Measurements from ENCODE around the gene E2F6. TPM values are rescaled to one million over a fixed set of nuclear protein-coding genes. Genes with fewer than 3 reads are reported as not detected.

The E2F6 gene
- total RNA-seq, 1 donor from 2014 or later: 23.1 TPM

DNA sequence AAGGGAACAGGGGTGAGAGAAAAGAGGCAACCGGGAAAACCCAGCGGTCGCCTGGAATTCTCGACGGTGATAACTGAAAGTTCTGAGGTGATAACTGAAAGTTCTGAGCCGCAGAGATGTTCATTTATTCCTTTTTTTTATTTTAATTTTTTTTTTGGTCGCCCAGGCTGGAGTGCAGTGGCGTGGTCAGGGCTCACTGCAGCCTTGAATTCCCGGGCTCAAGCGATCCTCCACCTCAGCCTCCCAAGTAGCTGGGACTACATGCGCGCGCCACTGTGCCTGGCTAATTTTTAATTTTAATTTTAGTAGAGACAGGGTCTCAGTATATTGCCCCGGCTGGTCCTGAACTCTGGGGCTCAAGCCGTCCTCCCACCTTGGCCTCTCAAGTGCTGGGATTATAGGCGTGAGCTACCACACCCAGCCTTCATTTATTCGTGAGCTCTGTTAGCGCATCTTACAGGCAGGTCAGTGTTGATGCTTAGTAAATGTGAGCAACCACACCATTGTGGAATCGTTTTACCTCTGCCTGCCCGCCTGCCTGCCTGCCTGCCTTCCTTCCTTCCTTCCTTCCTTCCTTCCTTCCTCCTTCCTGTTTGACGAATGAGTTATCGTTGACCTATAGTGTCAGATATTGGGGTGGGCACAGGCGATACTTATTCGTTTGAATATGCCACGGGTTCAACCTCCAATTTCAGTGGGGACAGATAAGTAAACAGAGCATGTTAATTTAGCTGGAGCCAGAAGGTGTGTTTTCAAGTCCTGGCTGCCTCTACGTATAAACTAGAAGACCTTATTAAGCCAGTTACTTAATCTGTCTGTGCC, 557 bp upstream of the E2F6 start:
- H3K27me3 Mint-ChIP-seq (ENCODE audit: low read depth): peaks cover 2% of the 10 kb centered on the region
- TF ChIP-seq, protein P1, sequence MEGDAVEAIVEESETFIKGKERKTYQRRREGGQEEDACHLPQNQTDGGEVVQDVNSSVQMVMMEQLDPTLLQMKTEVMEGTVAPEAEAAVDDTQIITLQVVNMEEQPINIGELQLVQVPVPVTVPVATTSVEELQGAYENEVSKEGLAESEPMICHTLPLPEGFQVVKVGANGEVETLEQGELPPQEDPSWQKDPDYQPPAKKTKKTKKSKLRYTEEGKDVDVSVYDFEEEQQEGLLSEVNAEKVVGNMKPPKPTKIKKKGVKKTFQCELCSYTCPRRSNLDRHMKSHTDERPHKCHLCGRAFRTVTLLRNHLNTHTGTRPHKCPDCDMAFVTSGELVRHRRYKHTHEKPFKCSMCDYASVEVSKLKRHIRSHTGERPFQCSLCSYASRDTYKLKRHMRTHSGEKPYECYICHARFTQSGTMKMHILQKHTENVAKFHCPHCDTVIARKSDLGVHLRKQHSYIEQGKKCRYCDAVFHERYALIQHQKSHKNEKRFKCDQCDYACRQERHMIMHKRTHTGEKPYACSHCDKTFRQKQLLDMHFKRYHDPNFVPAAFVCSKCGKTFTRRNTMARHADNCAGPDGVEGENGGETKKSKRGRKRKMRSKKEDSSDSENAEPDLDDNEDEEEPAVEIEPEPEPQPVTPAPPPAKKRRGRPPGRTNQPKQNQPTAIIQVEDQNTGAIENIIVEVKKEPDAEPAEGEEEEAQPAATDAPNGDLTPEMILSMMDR (IDR thresholded peaks at IDR 0.05; ENCODE audit: unreplicated experiment): no peak

GRCh38 chr2:11465110-11465484, 864 bp downstream of the E2F6 start:
- DNase-seq (ENCODE audit: low spot score in 2 of 2, unreplicated experiment in 2 of 2): no peak
- peaks cover 25% of the 10 kb centered on the region for H3K4me1 Mint-ChIP-seq
- TF ChIP-seq, protein P1 (IDR thresholded peaks at IDR 0.05; ENCODE audit: unreplicated experiment): no peak
- H3K9me3 Mint-ChIP-seq: no peaks in the 10 kb centered on the region
- H3K36me3 Mint-ChIP-seq: peaks cover 10% of the 10 kb centered on the region
- peak overlapping the region; percentile 84 for H3K27ac Mint-ChIP-seq
- H3K27me3 Mint-ChIP-seq (ENCODE audit: low read depth): no peaks in the 10 kb centered on the region
- H3K4me3 Mint-ChIP-seq: peak overlapping the region; percentile 71

More for the DNA sequence above, 557 bp upstream of the E2F6 start:
- H3K4me1 Mint-ChIP-seq: peaks cover 25% of the 10 kb centered on the region
- H3K36me3 Mint-ChIP-seq: peaks cover 10% of the 10 kb centered on the region
- DNase-seq (ENCODE audit: low spot score in 2 of 2, unreplicated experiment in 2 of 2): no peak
- H3K4me3 Mint-ChIP-seq: peak overlapping the region; percentile 71
- H3K27ac Mint-ChIP-seq: peak overlapping the region; percentile 84
- H3K9me3 Mint-ChIP-seq: no peaks in the 10 kb centered on the region

GRCh38 chr2:11459816-11460215, 6.1 kb downstream of the E2F6 start:
- no peak for DNase-seq (ENCODE audit: low spot score in 2 of 2, unreplicated experiment in 2 of 2)
- no peaks in the 10 kb centered on the region for H3K27me3 Mint-ChIP-seq (ENCODE audit: low read depth)
- no peak overlapping the region for H3K27ac Mint-ChIP-seq
- H3K9me3 Mint-ChIP-seq: no peaks in the 10 kb centered on the region
- H3K4me3 Mint-ChIP-seq: no peak overlapping the region
- peaks cover 10% of the 10 kb centered on the region for H3K36me3 Mint-ChIP-seq
- H3K4me1 Mint-ChIP-seq: peaks cover 27% of the 10 kb centered on the region
- TF ChIP-seq, protein P1 (IDR thresholded peaks at IDR 0.05; ENCODE audit: unreplicated experiment): no peak

DNA sequence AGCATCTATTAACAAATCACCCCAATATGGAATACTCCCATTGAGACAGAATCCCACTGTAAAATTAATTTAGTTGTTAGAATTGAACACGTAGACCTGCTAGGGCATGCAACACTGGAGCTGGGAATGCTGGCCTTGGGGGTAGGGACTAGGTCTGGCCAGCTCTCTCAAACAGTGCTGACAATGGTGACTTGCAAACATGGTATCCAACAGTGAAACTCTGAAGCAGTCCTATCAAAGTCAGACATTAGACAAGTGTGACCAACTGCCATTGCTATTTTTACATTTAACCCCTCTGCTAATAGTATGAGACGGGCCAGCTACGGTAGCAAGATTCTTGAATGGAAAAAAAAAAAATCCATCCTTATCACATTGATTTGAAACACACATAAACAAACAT, 7.2 kb downstream of the E2F6 start:
- H3K36me3 Mint-ChIP-seq: peaks cover 6% of the 10 kb centered on the region
- no peaks in the 10 kb centered on the region for H3K27me3 Mint-ChIP-seq (ENCODE audit: low read depth)
- H3K4me3 Mint-ChIP-seq: no peak overlapping the region
- TF ChIP-seq, protein P1 (IDR thresholded peaks at IDR 0.05; ENCODE audit: unreplicated experiment): no peak
- no peak overlapping the region for H3K27ac Mint-ChIP-seq
- H3K9me3 Mint-ChIP-seq: no peaks in the 10 kb centered on the region
- no peak for DNase-seq (ENCODE audit: low spot score in 2 of 2, unreplicated experiment in 2 of 2)
- peaks cover 19% of the 10 kb centered on the region for H3K4me1 Mint-ChIP-seq

GRCh38 chr2:11457935-11458334, 8.0 kb downstream of the E2F6 start:
- DNase-seq (ENCODE audit: low spot score in 2 of 2, unreplicated experiment in 2 of 2): no peak
- peaks cover 4% of the 10 kb centered on the region for H3K36me3 Mint-ChIP-seq
- H3K4me3 Mint-ChIP-seq: no peak overlapping the region
- no peaks in the 10 kb centered on the region for H3K9me3 Mint-ChIP-seq
- H3K4me1 Mint-ChIP-seq: peaks cover 15% of the 10 kb centered on the region
- H3K27ac Mint-ChIP-seq: no peak overlapping the region
- no peaks in the 10 kb centered on the region for H3K27me3 Mint-ChIP-seq (ENCODE audit: low read depth)
- TF ChIP-seq, protein P1 (IDR thresholded peaks at IDR 0.05; ENCODE audit: unreplicated experiment): no peak
